ENCODE results near the gene CADM2.

The CADM2 gene

DNA sequence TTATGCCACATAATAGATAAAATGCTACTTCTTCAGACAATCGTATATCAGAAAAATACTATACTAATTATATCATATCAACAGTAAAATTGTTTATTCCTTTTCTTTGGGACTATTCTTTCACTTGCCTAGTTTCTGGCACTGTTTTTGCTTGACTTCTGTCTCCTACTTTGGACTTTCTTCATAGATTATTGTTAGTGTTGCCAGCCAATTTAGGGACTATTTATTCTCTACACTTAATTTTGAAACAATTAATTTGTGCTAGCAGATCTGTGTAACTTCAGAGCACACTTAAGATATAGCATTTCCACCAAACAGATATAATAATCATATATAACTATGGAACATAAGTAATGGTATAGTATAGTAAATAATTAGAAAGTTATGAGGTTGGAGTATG, 305.6 kb downstream of the CADM2 start:
- Histone ChIP-seq H3K4me2 (no peak overlapping the region), H3K27me3 (ENCODE audit: insufficient read depth, low read depth) (no peaks in the 10 kb centered on the region), H4K20me1 (ENCODE audit: insufficient read depth) (no peaks in the 10 kb centered on the region), H3K79me2 (ENCODE audit: insufficient read depth, low read depth) (no peaks in the 10 kb centered on the region), H3K36me3 (ENCODE audit: insufficient read depth) (no peaks in the 10 kb centered on the region), H3K27ac (no peak overlapping the region), H2AFZ (ENCODE audit: low read depth) (no peak overlapping the region), H3K9ac (no peak overlapping the region), H3K4me3 (IDR thresholded peaks at IDR 0.05; ENCODE audit: insufficient read depth, low read depth, low read length) (no peak overlapping the region), H3K4me1 (ENCODE audit: low read depth, poor library complexity, severe bottlenecking) (no peaks in the 10 kb centered on the region)
- TF ChIP-seq, protein P1, sequence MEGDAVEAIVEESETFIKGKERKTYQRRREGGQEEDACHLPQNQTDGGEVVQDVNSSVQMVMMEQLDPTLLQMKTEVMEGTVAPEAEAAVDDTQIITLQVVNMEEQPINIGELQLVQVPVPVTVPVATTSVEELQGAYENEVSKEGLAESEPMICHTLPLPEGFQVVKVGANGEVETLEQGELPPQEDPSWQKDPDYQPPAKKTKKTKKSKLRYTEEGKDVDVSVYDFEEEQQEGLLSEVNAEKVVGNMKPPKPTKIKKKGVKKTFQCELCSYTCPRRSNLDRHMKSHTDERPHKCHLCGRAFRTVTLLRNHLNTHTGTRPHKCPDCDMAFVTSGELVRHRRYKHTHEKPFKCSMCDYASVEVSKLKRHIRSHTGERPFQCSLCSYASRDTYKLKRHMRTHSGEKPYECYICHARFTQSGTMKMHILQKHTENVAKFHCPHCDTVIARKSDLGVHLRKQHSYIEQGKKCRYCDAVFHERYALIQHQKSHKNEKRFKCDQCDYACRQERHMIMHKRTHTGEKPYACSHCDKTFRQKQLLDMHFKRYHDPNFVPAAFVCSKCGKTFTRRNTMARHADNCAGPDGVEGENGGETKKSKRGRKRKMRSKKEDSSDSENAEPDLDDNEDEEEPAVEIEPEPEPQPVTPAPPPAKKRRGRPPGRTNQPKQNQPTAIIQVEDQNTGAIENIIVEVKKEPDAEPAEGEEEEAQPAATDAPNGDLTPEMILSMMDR (conservative IDR thresholded peaks at IDR 0.05; ENCODE audit: low read depth, low read length): no peak

DNA sequence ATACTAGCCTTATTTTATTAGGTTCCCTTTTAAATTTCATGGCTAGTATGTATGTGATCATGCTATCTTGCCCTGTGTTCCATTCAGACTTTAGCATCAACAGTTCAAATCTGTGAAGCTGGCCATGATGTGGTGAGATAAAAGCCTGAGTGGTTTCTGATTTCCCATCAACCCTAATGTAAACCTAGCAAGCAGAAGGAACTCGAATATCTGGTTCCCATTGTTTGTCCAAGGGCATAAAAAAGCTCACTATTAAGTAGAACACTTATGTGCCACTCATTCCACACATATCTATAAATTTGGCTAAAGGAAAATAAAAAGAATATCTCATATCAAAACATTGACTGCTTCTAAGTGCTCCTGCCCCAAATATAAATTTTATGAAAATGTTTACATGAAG, 311.7 kb downstream of the CADM2 start:
- H3K27me3 ChIP-seq (ENCODE audit: insufficient read depth, low read depth): no peaks in the 10 kb centered on the region
- no peak overlapping the region for H3K4me3 ChIP-seq (IDR thresholded peaks at IDR 0.05; ENCODE audit: insufficient read depth, low read depth, low read length)
- no peak overlapping the region for H2AFZ ChIP-seq (ENCODE audit: low read depth)
- no peaks in the 10 kb centered on the region for H4K20me1 ChIP-seq (ENCODE audit: insufficient read depth)
- H3K36me3 ChIP-seq (ENCODE audit: insufficient read depth): no peaks in the 10 kb centered on the region
- H3K4me2 ChIP-seq: no peak overlapping the region
- H3K4me1 ChIP-seq (ENCODE audit: low read depth, poor library complexity, severe bottlenecking): peaks cover 3% of the 10 kb centered on the region
- H3K79me2 ChIP-seq (ENCODE audit: insufficient read depth, low read depth): no peaks in the 10 kb centered on the region
- TF ChIP-seq, protein P1 (conservative IDR thresholded peaks at IDR 0.05; ENCODE audit: low read depth, low read length): no peak
- H3K9ac ChIP-seq: no peak overlapping the region
- H3K27ac ChIP-seq: no peak overlapping the region

DNA sequence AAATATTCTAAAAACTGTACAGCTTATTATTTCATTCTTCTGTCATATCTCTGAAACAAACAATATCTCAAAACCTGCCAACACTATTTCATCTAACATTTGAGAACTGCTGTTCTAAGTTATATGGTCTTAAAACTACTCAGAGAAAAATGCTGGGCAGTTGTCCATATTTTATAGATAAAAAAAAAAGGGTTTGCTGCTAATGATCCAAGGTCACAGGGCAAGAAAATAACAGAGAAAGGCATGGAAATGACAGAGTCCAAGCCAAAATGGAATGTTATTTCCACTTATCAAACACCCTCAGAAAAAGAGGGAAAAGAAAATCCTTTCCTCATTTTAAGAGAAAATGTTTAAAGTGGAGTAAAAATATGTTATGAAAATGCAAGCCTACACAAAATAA, 313.1 kb downstream of the CADM2 start:
- no peak overlapping the region for H3K27ac ChIP-seq
- no peaks in the 10 kb centered on the region for H3K79me2 ChIP-seq (ENCODE audit: insufficient read depth, low read depth)
- TF ChIP-seq, protein P1 (conservative IDR thresholded peaks at IDR 0.05; ENCODE audit: low read depth, low read length): no peak
- H2AFZ ChIP-seq (ENCODE audit: low read depth): no peak overlapping the region
- H3K9ac ChIP-seq: no peak overlapping the region
- no peaks in the 10 kb centered on the region for H4K20me1 ChIP-seq (ENCODE audit: insufficient read depth)
- no peaks in the 10 kb centered on the region for H3K27me3 ChIP-seq (ENCODE audit: insufficient read depth, low read depth)
- H3K4me3 ChIP-seq (IDR thresholded peaks at IDR 0.05; ENCODE audit: insufficient read depth, low read depth, low read length): no peak overlapping the region
- peaks cover 3% of the 10 kb centered on the region for H3K4me1 ChIP-seq (ENCODE audit: low read depth, poor library complexity, severe bottlenecking)
- H3K36me3 ChIP-seq (ENCODE audit: insufficient read depth): no peaks in the 10 kb centered on the region
- no peak overlapping the region for H3K4me2 ChIP-seq

DNA sequence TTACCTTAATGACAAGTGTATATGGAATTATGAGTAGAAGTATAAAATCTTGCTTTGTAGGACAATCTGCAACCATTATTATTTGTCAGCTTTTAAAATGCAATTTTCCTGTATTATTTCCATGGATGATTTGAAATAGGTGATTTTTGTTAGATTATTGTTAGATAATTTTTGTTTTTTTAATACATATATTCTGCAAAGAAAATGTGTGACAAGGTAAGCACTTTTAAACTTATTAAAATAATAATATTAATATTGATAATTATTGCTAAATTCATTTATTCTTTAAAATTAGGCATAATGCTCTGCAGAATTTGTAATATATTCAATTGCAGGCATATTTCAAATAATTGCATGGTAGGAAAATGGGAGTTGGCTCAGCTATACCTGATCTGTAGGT, 329.5 kb downstream of the CADM2 start:
- no peak overlapping the region for H3K9ac ChIP-seq
- no peaks in the 10 kb centered on the region for H3K79me2 ChIP-seq (ENCODE audit: insufficient read depth, low read depth)
- no peak overlapping the region for H3K4me3 ChIP-seq (IDR thresholded peaks at IDR 0.05; ENCODE audit: insufficient read depth, low read depth, low read length)
- H3K4me1 ChIP-seq (ENCODE audit: low read depth, poor library complexity, severe bottlenecking): no peaks in the 10 kb centered on the region
- H3K27ac ChIP-seq: no peak overlapping the region
- no peak overlapping the region for H3K4me2 ChIP-seq
- H4K20me1 ChIP-seq (ENCODE audit: insufficient read depth): no peaks in the 10 kb centered on the region
- no peaks in the 10 kb centered on the region for H3K36me3 ChIP-seq (ENCODE audit: insufficient read depth)
- no peaks in the 10 kb centered on the region for H3K27me3 ChIP-seq (ENCODE audit: insufficient read depth, low read depth)
- TF ChIP-seq, protein P1 (conservative IDR thresholded peaks at IDR 0.05; ENCODE audit: low read depth, low read length): no peak
- no peak overlapping the region for H2AFZ ChIP-seq (ENCODE audit: low read depth)

All from KMS-11 (cell line).